ENCODE measurements around the gene OPRM1.

Gene OPRM1

DNA sequence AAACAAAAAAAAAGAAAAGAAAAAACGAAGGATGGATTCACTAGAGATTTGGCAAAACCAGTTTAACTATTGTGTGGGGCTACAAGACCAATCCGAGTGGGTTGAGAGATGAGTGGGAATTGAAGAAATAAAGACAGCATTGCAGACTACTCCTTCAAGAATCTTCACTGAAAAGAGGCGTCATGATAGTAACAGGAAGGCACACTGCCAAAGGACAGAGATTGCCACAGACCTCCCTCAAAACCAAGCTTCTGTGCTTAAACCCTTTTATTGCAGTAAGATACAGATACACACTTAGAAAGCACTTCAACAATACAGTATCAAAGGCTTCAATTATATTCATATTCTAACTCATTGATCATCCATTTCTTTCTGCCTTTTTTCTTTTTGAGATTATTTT lies 213.6 kb downstream of the OPRM1 start:
- intact Hi-C loops (cut with DNase I): no loop called here

DNA sequence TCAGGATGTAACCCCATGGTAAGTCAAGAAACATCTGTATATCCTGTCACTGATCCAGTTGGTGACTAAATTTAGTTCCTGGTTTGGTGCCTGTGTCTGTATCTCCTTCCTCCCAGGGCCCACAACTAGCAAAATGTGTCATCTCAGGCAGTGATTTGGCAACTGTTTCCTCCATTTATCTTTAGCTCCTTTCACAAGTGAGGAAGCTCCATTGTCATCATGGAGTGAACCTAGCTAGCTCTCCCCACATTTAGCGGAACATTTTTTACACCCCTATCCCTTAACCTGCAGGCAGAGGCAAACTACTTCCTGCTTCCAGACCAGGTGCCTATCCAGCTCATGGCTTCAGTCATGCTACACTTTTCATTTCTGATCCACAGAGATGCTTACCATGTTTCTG lies 218.0 kb downstream of the OPRM1 start:
- intact Hi-C loops (cut with DNase I): no loop called here
- no peak for DNase-seq

More for the DNA sequence above, 213.6 kb downstream of the OPRM1 start:
- no peak for DNase-seq

DNA sequence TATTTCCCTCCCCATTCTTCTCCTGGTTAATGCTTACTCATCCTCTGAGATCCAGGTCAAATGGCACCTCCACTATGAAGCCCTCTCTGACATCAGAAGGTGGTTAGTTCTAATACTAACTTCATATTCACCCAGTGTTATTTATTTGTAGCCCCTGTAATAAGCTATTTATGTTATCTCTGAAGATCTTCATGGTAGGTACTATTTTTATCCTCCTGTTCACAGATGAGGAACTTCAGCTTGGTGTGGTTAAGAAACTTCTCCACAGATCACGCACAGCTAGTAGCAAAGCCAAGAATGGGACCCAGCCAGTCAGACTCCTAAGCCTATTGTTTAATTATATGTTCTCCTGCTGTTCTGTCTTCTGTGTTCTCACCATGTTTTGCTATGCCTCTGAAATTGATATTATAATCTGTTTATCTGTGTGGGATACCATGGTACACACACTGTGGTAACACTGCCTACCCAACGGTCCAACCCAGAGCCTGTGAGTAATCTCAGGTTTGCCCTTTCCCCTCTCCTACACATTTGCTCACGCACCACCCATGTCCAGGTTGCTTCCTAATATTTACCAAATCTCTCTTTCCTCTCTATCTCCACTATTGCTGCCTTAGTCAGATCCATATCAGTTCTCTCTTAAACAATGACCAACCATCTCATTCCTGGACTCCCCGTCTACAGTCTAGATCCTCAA lies 219.2 kb downstream of the OPRM1 start:
- intact Hi-C loops (cut with DNase I): no loop called here

DNA sequence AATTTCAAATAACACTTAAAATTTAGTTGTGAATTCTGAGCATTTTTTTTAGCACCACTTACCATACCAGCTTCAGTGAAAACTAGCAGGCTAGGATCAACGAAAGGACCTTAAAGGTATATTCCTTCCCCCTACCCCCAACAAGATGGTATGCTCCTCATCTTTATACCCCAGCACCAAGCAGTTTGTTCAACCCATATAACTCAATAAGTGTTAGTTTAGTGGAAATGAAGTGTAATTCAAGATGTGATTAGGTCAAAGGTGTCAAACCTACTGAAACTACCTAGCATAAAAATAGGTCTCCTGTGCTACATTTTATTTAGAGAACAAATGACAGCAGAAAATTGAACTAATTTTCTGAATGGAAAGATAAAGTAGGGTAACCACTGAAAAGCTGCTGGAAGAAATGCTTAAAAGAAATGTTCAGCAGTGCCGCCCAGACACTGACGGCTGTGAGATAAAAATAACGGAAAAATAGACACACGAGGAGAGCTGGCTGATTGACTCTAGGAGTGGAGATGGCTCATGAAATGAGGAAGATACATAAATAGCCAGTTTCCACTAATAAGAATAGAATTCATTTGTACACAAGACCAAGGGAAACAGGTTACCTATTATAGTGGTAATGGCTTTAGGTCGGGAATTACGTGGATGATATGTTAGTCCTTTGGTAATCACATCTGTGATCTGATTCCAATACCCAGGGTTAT lies 222.8 kb downstream of the OPRM1 start:
- DNase-seq: peak in 2 of 42 donors; percentile 22 to 32
- intact Hi-C loops (cut with DNase I): no loop called here

More for the DNA sequence above, 219.2 kb downstream of the OPRM1 start:
- peak in 1 of 42 donors; percentile 27 for DNase-seq

DNA sequence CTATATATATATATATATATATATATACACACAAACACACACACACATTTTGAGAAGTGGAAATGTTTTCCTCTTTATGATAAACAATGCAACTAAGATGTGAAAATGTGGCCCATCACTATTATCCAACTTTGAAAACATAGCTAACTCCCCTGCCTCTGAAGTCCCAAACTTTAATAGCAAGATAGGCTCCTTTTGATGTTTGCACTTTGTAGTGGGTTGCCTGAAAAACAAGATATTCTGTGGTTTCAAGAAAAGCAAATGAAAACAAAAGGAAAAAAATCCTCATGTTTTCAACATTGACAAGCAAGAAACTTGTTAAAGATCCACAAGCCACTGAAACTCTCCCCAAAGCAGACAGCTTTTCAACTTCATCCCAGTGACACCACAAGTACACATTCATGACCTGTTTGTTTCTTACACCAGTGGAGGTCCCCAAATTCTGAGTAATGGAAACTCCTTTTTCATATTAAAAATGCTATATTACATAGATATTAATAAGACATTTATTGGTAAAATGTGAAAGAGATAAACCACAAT lies 227.6 kb downstream of the OPRM1 start:
- DNase-seq: no peak
- intact Hi-C loops (cut with DNase I): no loop called here

DNA sequence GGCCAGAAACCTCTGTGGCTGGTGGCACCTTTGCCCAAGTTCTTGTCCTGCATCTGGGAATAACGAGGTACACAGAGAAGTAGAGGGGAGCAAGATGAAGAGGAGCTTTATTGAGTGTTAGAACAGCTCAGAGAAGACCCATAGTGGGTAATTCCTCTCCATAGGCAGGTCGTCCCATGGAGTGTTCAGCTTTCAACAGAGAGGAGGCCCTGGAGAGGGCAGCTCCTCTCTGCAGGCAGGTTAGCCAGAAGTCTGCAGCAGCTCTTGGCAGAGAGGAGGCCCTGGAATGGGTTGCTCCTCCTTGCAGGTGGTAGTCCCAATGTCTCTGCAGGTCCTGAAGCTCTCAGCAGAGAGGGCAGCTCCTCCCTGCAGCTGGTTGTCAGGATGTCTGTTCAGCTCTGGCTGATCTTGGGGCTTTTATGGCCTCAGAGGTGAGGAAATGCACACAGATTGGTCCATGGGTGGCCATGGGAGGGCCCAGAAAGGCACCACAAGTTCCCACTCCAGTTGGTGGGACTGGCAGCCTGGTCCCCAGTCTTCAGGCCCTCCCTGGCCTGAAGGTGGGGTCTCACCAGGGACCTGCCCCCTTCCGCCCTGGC lies 228.6 kb downstream of the OPRM1 start:
- DNase-seq: peak in 1 of 42 donors; percentile 36
- intact Hi-C loops (cut with DNase I): no loop called here

DNA sequence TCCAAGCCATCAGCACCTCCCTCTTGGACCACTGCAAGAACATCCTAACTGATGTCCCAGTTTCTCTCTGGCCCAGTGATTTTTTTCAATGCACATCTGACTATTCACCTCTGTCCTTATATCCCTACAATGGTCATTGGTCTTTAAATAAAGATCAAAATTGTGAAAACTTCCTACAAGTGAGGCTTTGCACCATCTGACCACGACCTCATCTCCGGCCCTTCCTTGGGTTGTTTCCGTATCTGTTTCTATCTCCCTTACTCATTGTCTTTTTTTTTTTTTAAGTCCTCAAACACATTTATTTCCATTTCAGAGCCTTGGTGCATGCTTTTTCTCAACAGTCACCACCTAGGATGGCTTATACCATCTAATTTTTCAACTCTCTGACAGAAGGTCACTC lies 229.4 kb downstream of the OPRM1 start:
- DNase-seq: no peak
- intact Hi-C loops (cut with DNase I): no loop called here

DNA sequence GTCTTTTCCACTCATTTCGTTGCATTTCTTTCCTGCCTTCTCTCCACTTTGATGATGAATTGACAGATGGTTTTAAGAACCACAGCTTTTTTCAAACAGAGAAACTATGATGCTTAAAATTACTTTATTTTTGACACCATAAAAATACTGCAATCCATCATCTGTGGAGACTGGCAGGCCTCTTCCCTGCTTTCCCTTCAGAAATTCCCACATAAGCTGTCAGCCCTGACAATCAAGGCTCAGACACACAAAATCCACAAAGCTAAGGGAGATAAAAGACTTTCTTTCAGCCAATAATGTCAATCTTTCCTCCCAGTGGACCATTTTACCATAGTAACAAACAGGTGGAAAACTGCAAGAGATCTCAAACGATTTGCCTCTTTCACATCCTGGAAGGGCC lies 235.1 kb downstream of the OPRM1 start:
- intact Hi-C loops (cut with DNase I): no loop called here
- DNase-seq: no peak

DNA sequence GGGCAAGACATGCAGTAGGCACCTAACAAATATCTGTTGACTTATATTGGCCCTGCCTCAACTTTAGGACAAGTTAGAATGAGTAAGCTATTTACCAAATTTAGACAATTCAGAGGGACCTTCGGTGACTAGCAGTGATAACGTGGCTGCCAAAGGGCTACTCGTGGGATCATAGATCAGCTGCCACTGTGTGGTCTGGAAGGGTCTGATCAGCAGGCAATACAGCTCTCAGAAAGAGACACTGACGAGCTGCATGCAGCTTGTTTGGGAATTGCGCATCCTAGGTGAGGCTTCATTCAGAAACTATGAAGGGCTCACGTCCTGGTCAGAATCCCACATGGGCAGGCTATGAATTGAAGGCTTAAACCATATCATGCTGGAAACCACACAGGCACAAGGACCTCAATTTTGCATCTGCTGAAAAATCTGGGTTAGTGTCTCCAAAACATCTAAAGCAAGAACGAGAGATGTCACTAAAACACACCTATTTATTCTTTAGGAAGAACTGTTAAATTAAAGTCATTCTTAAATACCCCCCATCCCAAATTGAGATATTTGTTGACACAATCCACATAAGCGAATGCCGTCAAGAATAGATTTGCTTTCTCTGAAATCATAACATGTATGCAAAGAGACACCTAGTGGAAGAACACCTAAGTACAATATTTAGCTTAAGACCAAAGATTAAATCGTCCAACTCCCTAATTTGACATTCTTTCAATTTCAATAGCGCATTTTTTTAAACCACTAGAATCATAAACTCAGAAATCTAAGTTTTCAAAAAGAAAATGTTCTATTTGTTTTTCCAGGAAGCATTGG lies 238.0 kb downstream of the OPRM1 start:
- intact Hi-C loops (cut with DNase I): loop anchor here (5.0 kb wide), 1 partner anchor 125 kb away; no protein-coding TSS in a partner anchor
- no peak for DNase-seq

DNA sequence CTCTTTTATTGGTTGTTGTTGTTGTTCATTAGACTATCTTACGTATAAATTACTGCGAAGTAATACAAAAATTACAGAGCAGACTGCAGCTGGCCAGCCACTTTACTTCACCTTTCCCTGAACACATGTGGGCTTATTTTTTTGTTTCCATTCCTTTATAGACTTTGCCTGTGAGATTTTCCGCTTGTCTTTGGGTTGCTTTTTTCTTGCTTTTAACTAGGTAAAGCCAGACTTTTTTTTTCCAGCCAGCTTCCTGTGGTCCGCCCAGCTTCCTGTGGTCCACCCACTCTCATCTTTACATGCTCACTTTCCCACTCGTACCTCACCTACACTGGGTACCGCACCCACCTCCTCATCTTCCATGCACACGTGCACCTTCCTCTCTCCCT lies 238.6 kb downstream of the OPRM1 start:
- intact Hi-C loops (cut with DNase I): loop anchor here (5.0 kb wide), 1 partner anchor 125 kb away; no protein-coding TSS in a partner anchor
- no peak for DNase-seq

DNA sequence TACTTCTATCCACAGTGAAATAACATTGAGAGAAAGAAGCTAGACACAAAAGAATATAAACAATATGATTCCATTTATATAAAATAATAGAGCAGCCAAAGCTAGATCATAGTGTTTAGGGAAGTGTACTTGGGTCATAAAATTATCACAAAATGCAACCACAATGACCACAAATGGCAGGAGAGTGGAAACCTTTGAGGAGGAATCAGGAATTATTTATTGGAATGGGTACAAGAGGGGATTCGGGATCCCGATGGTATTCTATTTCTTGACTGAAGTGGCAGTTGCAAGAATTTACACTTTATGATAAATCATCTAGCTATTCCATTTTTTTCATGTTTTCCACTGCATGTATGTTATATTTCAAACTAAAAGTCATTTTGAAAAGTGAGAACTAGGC lies 241.5 kb downstream of the OPRM1 start:
- intact Hi-C loops (cut with DNase I): no loop called here
- DNase-seq: no peak

DNA sequence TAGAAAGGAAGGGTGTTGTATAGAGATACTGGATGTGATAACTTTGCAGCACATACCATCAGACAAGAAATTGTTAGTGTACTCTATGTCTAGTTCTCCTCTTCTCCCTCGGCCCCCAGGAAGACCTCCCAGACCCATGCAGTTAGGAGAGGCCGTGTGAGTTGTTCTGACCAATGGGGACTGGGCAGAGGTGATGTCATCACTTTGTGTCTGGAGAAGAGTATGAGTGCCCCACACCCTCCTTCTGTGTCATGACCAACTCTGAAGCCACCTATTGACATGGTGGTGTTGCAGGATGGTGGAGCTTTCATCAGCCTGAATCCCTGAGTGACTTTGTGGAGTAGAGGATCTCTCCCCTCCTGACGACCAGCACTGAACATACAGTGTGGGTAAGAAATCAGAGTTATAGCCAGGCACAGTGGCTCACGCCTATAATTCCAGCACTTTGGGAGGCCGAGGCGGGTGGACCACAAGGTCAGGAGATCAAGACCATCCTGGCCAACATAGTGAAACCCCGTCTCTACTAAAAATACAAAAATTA lies 245.3 kb downstream of the OPRM1 start:
- no peak for DNase-seq
- intact Hi-C loops (cut with DNase I): no loop called here

DNA sequence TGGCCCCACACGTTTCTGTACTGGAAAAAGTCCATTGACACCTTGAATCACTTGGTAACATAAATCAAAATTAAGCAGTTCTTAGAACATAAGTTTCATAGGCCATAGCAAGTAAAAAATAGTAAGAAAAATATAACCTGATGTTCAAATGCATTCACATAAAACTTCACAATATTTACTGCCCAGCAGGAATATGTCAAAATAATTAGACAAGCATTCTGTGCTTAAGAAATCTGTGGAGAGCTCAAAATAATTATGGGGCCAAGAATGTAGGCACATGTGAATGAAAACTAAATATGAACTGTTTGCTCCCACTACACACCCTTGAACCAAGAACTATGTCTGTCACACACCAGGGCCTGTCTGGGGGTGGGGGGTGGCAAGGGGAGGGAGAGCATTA lies 246.8 kb downstream of the OPRM1 start:
- no peak for DNase-seq
- intact Hi-C loops (cut with DNase I): no loop called here

DNA sequence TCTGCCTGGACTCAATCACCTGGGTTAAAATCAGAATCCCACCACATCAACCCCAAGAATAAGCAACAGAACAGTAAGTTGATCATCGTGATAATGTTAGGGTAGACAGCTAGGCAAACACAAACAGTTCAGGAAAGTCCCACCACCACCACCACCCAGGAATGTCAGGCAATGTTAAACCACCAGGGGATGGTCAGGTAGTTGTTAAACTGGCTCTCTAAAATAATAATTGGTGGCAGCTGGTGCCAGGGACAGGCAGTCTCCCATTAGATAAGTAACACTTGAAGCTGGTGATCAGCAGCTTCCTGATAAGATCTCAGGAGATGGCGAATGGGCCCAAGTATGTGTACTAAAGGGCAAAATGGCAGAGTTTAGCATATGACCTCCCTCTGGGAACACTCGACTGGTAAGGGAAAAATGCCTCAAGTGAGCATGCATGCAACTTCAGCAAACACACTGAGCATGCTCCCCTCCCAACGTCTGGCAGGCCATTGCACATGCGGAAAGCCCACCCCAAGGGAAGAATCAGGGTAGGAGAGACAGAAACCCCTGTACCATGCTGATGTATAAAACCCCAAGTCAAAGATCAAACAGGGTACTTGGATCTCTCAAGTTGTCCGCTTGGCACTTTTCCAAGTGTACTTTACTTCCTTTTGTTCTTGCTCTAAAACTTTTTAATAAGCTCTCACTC lies 250.9 kb downstream of the OPRM1 start:
- intact Hi-C loops (cut with DNase I): no loop called here
- DNase-seq: no peak

DNA sequence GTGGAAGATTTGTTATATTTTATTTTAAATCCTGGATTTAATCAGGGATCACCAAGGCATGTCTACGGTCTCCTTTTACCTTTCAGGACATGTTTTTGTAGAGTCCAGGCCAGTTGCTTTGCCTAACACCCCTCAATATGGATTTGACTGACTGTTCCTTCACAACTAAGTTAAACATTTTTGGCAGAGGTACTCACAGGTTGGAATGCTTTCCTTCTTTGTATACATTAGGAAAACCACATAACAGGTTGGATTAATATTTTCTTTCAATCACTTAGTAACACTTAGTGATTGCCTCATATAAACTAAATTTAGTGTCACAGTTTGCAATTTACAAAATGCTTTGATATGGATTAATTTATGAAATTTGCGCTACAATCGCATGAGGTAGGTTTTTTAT lies 253.0 kb downstream of the OPRM1 start:
- intact Hi-C loops (cut with DNase I): no loop called here
- no peak for DNase-seq

DNA sequence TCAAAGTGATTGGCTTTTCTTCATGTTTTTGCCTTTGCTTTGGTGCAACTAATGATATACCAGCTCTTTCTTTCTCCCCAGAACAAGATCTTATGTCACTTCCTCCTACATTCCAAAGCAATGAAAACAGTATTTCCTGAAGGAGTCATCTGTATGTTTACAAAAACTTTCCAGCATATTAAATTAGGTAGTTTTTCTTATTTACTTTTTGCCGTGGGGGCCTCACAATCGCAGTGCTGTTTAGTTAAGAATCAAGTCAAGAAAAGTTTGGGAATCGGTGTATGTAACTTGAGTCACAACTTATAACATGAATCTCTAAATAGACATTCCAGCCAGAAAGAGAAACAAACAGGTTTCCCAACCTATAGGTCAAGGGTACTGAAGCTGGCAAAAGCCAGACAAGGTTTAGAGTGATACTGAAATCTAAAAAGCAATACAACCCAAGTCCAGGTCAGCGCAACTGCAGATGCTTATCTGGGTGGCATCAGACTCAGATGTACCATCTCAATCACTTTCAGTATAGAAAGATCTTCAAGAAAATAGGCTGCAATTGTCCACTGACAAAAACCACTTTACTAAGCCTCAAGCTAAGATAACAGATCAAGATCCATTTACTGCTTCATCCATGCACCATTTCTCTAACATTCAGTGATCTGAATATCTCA lies 253.9 kb downstream of the OPRM1 start:
- no peak for DNase-seq
- intact Hi-C loops (cut with DNase I): no loop called here

DNA sequence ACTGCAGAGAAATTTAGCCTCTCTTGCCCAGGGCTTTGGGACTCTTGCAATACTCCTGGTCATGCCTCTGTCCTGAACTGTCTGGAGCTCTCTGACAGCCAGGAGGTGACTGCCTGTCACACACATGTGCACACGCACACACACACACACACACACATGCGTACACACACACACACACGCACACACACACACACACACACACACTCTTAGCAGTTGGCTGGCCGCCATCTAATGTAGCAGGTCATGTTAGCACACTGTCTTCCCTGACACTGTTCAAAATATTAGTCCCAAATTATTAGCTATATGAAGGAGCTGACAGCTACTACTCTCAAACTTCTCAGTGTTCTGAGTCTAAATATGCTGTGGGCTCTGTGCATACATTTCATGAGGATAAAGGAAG lies 256.7 kb downstream of the OPRM1 start:
- intact Hi-C loops (cut with DNase I): no loop called here
- DNase-seq: no peak

Data from head of caudate nucleus (tissue), 42 donors.